Natural killer cell (primary cell): ENCODE measurements around the gene ZNF317. TPM values are rescaled to one million over a fixed set of nuclear protein-coding genes. Genes with fewer than 3 reads are reported as not detected.

ENCODE experiments used
- ATAC-seq, 3 donors: fragments of 150-1000 bp in 2 of 3; fragments of 200-7000 bp in 1 of 3; cut with Tn5 transposase; 1 replicate in 1 of 3; 2 replicates in 2 of 3; pipeline ENCODE4 v1.10.0; 2021; ENCODE audit warnings: mild to moderate bottlenecking in 2 of 3, moderate library complexity in 2 of 3
- DNase-seq, 2 donors: peaks; one replicate each; pipeline versions ENCODE4 v3.0.0 to v3.0.0-alpha.2; 2013 to 2021; ENCODE audit warnings: mixed read lengths in 1 of 2
- H3K27ac ChIP-seq: one replicate; pipeline ENCODE4 v1.5.1; 2013; ENCODE audit warnings: mild to moderate bottlenecking, low read length
- H3K27me3 ChIP-seq: one replicate; pipeline ENCODE4 v1.6.1; 2013; ENCODE audit warnings: low read length; ENCODE audit not compliant: control insufficient read depth, insufficient read depth
- H3K36me3 ChIP-seq: one replicate; pipeline ENCODE4 v1.6.1; 2013; ENCODE audit warnings: low read length; ENCODE audit not compliant: control insufficient read depth, insufficient read depth
- H3K4me1 ChIP-seq: one replicate; pipeline ENCODE4 v1.6.1; 2013; ENCODE audit warnings: low read length; ENCODE audit not compliant: control insufficient read depth, insufficient read depth
- H3K4me3 ChIP-seq: one replicate; pipeline ENCODE4 v1.5.1; 2013; ENCODE audit warnings: low read length
- H3K9me3 ChIP-seq: one replicate; pipeline ENCODE4 v1.6.1; 2013; ENCODE audit warnings: low read length; ENCODE audit not compliant: control insufficient read depth, insufficient read depth
- H3K27ac Mint-ChIP-seq, 2 donors: one replicate each; pipeline ENCODE4 v1.8.0; 2022; ENCODE audit warnings: mild to moderate bottlenecking in 2 of 2, mixed read lengths in 2 of 2, moderate library complexity in 1 of 2
- H3K27me3 Mint-ChIP-seq, 2 donors: one replicate each; pipeline ENCODE4 v1.8.0; 2022; ENCODE audit warnings: low read depth in 2 of 2, mixed read lengths in 2 of 2
- H3K36me3 Mint-ChIP-seq: one replicate; pipeline ENCODE4 v1.8.0; 2022; ENCODE audit warnings: mixed read lengths
- H3K4me1 Mint-ChIP-seq, 2 donors: one replicate each; pipeline ENCODE4 v1.8.0; 2022; ENCODE audit warnings: mixed read lengths in 2 of 2
- H3K4me3 Mint-ChIP-seq: one replicate; pipeline ENCODE4 v1.8.0; 2022; ENCODE audit warnings: mild to moderate bottlenecking, moderate library complexity, mixed read lengths
- H3K9me3 Mint-ChIP-seq, 2 donors: one replicate each; pipeline ENCODE4 v1.8.0; 2022; ENCODE audit warnings: mixed read lengths in 2 of 2
- WGBS: methylation state at CpG from one replicate; pipeline ENCODE4 v1.1.7; 2013; ENCODE audit warnings: missing lambda C conversion rate; ENCODE audit not compliant: insufficient coverage; 5-methylcytosine and 5-hydroxymethylcytosine counted together
- intact Hi-C: fragments of 100-400 bp; cut with micrococcal nuclease; formaldehyde crosslinking; loops from one replicate; pipeline ENCODE4 v1.14.2; 2022
- total RNA-seq, 4 donors: library from RNA; stranded (reverse); fragments of 120-200 nt in 1 of 4; gene quantifications; one replicate each; pipeline versions ENCODE4 v1.2.3 to v1.2.4, GENCODE V29; 2013 to 2022
- TF ChIP-seq, protein P1 (sequence below): fragments of 200-600 bp; IDR thresholded peaks from one replicate; pipeline ENCODE4 v1.8.0; 2022; ENCODE audit warnings: antibody characterized with exemption

ZNF317 gene
- 10 to 100 TPM; 78.0 to 91.2 (median 82.8) TPM for total RNA-seq
- 51.8 TPM for total RNA-seq (2013)

DNA sequence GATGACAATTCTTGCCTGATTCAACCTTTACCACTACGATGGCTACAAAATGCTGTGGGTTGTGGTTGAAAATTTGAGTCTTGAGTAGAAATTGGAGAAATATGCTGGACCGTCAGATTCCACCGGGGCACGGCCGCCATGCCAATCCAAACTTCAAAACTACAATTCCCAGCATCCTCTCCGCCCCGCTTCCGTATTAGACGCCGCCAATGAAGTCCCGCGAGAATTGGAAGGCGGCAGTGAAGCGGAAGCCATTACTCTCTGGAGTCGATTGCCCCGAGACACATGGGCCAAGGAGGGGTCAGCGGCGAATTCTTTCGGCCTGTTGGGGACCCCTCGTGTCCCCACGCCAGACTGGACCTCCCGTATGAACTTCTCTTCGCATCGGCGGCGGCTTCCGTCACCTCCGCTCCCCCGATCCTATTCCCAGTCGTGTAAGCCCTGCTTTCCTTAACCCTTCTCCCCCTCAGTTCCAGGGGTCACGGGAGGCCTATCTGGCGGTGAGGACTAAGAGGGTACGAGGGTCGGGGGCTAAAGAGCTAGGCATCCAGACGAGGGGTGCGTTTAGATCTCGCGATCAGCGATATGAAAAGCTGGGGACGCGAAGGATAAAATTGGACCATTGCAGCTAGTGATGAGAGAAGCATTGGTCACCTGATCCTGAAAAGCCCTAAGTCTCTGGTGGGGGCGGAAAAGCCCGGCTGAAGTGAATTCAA lies at the start of gene ZNF317:
ZNF317 (plus strand) TSS at position 239 of the 716 bp plus-strand sequence. CDS start 15,620 bp downstream, outside the sequence.
- H3K27me3 ChIP-seq: no peaks in the 10 kb centered on the region
- Mint-ChIP-seq H3K36me3 (peaks cover 11% of the 10 kb centered on the region), H3K27ac (peak within 1 kb of the TSS; percentile 95 to 99), H3K9me3 (peaks cover 0 to 3% of the 10 kb centered on the region in 2 donors), H3K4me1 (peaks cover 35 to 46% of the 10 kb centered on the region in 2 donors), H3K27me3 (peaks cover 0 to 2% of the 10 kb centered on the region in 2 donors), H3K4me3 (peak within 1 kb of the TSS; percentile 98)
- intact Hi-C loops: loop anchor here (1.0 to 10.0 kb wide), 4 partner anchors 167 to 656 kb away; partner anchors contain the start of genes ZNF266, ZNF561 and ZNF699
- H3K9me3 ChIP-seq: peaks cover 7% of the 10 kb centered on the region
- under 1% methylated on average over 38 of the region's 43 CpGs for WGBS
- H3K4me1 ChIP-seq: peaks cover 13% of the 10 kb centered on the region
- no peaks in the 10 kb centered on the region for H3K36me3 ChIP-seq
- peak; percentile 85 to 96 for DNase-seq
- H3K4me3 ChIP-seq: peak within 1 kb of the TSS; percentile 97
- H3K27ac ChIP-seq: peak within 1 kb of the TSS; percentile 91
- TF ChIP-seq, protein P1, sequence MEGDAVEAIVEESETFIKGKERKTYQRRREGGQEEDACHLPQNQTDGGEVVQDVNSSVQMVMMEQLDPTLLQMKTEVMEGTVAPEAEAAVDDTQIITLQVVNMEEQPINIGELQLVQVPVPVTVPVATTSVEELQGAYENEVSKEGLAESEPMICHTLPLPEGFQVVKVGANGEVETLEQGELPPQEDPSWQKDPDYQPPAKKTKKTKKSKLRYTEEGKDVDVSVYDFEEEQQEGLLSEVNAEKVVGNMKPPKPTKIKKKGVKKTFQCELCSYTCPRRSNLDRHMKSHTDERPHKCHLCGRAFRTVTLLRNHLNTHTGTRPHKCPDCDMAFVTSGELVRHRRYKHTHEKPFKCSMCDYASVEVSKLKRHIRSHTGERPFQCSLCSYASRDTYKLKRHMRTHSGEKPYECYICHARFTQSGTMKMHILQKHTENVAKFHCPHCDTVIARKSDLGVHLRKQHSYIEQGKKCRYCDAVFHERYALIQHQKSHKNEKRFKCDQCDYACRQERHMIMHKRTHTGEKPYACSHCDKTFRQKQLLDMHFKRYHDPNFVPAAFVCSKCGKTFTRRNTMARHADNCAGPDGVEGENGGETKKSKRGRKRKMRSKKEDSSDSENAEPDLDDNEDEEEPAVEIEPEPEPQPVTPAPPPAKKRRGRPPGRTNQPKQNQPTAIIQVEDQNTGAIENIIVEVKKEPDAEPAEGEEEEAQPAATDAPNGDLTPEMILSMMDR: no peak
- peak; percentile 95 to 96 (median 96) for ATAC-seq

DNA sequence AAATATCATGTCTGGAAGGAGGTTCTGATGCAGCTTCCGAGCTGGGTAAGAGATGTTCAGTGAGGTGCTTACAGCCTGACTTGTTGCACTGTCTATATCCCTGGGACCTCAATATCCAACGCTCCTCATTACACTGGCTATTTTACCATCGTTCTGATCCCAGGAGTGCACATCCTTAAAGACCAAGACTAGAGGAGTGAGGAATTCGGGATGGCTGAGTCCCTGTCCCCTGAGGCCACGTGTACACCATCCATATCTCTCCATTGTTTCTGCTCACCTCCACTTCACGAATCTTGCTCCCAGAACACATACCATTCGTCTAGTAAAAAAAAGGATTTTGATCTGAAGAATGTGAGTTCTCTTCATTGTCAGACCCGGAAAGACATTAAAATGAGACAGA lies 32.8 kb upstream of the ZNF317 start, which contains the start of gene OR7G2:
OR7G2 (minus strand) TSS at position 101 of the 400 bp plus-strand sequence. CDS start 4,232 bp downstream, outside the sequence.
- no peak within 1 kb of the TSS for H3K4me3 Mint-ChIP-seq
- DNase-seq: no peak

DNA sequence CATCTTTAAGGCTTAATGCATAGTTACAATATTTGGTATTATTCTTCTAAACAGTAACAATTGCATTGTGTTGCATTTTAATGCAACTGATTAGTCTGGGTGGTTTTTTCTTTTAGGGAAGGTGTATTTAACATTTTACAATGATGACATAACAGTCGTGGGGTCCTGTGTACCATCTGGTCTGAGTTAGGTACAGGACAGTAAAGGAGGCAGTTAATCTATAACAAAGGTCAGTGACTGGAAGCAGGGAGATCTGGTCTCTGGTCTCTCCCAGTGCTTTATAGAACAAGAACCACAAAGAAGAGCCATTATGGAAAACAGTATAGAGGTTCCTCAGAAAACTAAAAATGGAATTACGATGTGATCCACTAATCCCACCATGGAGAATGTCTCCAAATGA lies 30.2 kb upstream of the ZNF317 start:
- Histone ChIP-seq H3K4me3 (no peak overlapping the region), H3K27ac (no peak overlapping the region), H3K4me1 (no peaks in the 10 kb centered on the region), H3K9me3 (no peaks in the 10 kb centered on the region), H3K27me3 (no peaks in the 10 kb centered on the region), H3K36me3 (no peaks in the 10 kb centered on the region)
- H3K4me1 Mint-ChIP-seq: no peaks in the 10 kb centered on the region
- intact Hi-C loops: no loop called here
- no peaks in the 10 kb centered on the region for H3K9me3 Mint-ChIP-seq
- H3K27me3 Mint-ChIP-seq: peaks cover 5 to 22% of the 10 kb centered on the region in 2 donors
- TF ChIP-seq, protein P1: no peak
- H3K36me3 Mint-ChIP-seq: no peaks in the 10 kb centered on the region
- H3K27ac Mint-ChIP-seq: no peak overlapping the region
- WGBS: 76% methylated on average over 2 of the region's 2 CpGs
- no peak overlapping the region for H3K4me3 Mint-ChIP-seq
- no peak for ATAC-seq
- no peak for DNase-seq

More for the DNA sequence above, 32.8 kb upstream of the ZNF317 start, which contains the start of gene OR7G2:
- Histone ChIP-seq H3K36me3 (no peaks in the 10 kb centered on the region), H3K27ac (no peak within 1 kb of the TSS), H3K4me3 (no peak within 1 kb of the TSS), H3K27me3 (no peaks in the 10 kb centered on the region), H3K4me1 (no peaks in the 10 kb centered on the region), H3K9me3 (no peaks in the 10 kb centered on the region)
- H3K27ac Mint-ChIP-seq: no peak within 1 kb of the TSS
- no peaks in the 10 kb centered on the region for H3K36me3 Mint-ChIP-seq
- H3K27me3 Mint-ChIP-seq: peaks cover 11 to 30% of the 10 kb centered on the region in 2 donors
- H3K9me3 Mint-ChIP-seq: no peaks in the 10 kb centered on the region
- H3K4me1 Mint-ChIP-seq: no peaks in the 10 kb centered on the region
- TF ChIP-seq, protein P1: no peak
- ATAC-seq: no peak
- 71% methylated on average over 7 of the region's 8 CpGs for WGBS
- intact Hi-C loops: no loop called here
